Neural cell (in vitro differentiated cells): ENCODE data around the gene MIPOL1.
"Not testable (repeated sequence)": the region's sequence is repeated elsewhere in the genome, so short reads cannot be mapped to it uniquely, and the experiment has no call there.

Experiments
- RAD21 ChIP-seq: fragments of 450-650 bp; conservative IDR thresholded peaks from 2 replicates; pipeline ENCODE4 v1.6.1; 2014; ENCODE audit warnings: antibody characterized with exemption, mild to moderate bottlenecking, moderate library complexity
- TF ChIP-seq, protein P1 (sequence below): IDR thresholded peaks from 2 replicates; pipeline ENCODE4 v1.6.1; 2012; ENCODE audit warnings: borderline replicate concordance
- TF ChIP-seq, protein P2 (sequence below): fragments of 450-650 bp; IDR thresholded peaks from 2 replicates; pipeline ENCODE4 v1.5.1; 2014; ENCODE audit warnings: antibody characterized with exemption, mild to moderate bottlenecking, moderate library complexity; ENCODE audit not compliant: poor library complexity, severe bottlenecking

DNA sequence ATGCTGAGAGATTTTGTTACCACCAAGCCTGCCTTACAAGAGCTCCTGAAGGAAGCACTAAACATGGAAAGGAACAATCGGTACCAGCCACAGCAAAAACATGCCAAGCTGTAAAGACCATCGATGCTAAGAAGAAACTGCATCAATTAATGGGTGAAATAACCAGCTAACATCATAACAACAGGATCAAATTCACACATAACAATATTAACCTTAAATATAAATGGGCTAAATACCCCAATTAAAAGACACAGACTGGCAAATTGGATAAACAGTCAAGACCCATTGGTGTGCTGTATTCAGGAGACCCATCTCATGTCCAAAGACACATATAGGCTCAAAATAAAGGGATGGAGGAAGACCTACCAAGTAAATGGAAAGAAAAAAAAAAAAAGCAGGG, 8.0 kb upstream of the MIPOL1 start:
- TF ChIP-seq, protein P1, sequence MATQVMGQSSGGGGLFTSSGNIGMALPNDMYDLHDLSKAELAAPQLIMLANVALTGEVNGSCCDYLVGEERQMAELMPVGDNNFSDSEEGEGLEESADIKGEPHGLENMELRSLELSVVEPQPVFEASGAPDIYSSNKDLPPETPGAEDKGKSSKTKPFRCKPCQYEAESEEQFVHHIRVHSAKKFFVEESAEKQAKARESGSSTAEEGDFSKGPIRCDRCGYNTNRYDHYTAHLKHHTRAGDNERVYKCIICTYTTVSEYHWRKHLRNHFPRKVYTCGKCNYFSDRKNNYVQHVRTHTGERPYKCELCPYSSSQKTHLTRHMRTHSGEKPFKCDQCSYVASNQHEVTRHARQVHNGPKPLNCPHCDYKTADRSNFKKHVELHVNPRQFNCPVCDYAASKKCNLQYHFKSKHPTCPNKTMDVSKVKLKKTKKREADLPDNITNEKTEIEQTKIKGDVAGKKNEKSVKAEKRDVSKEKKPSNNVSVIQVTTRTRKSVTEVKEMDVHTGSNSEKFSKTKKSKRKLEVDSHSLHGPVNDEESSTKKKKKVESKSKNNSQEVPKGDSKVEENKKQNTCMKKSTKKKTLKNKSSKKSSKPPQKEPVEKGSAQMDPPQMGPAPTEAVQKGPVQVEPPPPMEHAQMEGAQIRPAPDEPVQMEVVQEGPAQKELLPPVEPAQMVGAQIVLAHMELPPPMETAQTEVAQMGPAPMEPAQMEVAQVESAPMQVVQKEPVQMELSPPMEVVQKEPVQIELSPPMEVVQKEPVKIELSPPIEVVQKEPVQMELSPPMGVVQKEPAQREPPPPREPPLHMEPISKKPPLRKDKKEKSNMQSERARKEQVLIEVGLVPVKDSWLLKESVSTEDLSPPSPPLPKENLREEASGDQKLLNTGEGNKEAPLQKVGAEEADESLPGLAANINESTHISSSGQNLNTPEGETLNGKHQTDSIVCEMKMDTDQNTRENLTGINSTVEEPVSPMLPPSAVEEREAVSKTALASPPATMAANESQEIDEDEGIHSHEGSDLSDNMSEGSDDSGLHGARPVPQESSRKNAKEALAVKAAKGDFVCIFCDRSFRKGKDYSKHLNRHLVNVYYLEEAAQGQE, result not testable (repeated sequence)
- TF ChIP-seq, protein P2, sequence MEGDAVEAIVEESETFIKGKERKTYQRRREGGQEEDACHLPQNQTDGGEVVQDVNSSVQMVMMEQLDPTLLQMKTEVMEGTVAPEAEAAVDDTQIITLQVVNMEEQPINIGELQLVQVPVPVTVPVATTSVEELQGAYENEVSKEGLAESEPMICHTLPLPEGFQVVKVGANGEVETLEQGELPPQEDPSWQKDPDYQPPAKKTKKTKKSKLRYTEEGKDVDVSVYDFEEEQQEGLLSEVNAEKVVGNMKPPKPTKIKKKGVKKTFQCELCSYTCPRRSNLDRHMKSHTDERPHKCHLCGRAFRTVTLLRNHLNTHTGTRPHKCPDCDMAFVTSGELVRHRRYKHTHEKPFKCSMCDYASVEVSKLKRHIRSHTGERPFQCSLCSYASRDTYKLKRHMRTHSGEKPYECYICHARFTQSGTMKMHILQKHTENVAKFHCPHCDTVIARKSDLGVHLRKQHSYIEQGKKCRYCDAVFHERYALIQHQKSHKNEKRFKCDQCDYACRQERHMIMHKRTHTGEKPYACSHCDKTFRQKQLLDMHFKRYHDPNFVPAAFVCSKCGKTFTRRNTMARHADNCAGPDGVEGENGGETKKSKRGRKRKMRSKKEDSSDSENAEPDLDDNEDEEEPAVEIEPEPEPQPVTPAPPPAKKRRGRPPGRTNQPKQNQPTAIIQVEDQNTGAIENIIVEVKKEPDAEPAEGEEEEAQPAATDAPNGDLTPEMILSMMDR, result not testable (repeated sequence)
- TF ChIP-seq RAD21, result not testable (repeated sequence)
